SH-SY5Y (cell line): ENCODE measurements around the gene OR2T29.
"Not testable (repeated sequence)": the region's sequence is repeated elsewhere in the genome, so short reads cannot be mapped to it uniquely, and the experiment has no call there.

Source experiments
- GATA2 ChIP-seq: IDR thresholded peaks from 2 replicates; pipeline ENCODE4 v1.6.1; 2011; ENCODE audit warnings: mild to moderate bottlenecking, low read depth, low read length
- GATA3 ChIP-seq: IDR thresholded peaks from 2 replicates; pipeline ENCODE4 v1.6.1; 2011; ENCODE audit warnings: low read depth, mild to moderate bottlenecking, low read length, moderate library complexity

OR2T29 gene

DNA sequence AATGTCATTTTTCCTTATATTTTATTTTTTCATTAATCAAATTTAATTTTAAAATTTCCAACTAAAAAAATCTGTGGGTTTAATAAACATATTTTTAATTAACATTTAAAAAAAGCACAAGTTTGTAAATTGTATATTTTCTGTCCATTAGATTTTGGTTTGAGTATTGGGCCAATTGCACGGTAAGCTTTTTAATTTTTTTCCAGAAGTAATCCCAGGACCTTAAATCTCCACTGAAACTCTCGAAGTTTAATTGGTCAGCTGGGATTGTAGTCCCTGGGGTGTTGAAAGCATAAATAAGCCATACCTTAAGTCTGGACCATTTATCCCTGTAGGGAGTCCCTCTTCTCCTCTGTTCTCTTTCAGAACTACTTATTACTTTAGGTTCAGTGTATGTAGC is 54.8 kb downstream of the OR2T29 start, which contains the start of gene OR2G6:
Gene OR2G6 (plus strand): TSS at position 301 of the 400 bp plus-strand sequence. CDS start 13,574 bp downstream, outside the sequence.
- TF ChIP-seq GATA3, GATA2: not testable (repeated sequence)
